ENCODE results near the gene LSM14A. TPM values are rescaled to one million over a fixed set of nuclear protein-coding genes. Genes with fewer than 3 reads are reported as not detected.

Gene LSM14A
- total RNA-seq, 4 donors from 2014 or later, result 68.4 to 117 (median 98.1) TPM

DNA sequence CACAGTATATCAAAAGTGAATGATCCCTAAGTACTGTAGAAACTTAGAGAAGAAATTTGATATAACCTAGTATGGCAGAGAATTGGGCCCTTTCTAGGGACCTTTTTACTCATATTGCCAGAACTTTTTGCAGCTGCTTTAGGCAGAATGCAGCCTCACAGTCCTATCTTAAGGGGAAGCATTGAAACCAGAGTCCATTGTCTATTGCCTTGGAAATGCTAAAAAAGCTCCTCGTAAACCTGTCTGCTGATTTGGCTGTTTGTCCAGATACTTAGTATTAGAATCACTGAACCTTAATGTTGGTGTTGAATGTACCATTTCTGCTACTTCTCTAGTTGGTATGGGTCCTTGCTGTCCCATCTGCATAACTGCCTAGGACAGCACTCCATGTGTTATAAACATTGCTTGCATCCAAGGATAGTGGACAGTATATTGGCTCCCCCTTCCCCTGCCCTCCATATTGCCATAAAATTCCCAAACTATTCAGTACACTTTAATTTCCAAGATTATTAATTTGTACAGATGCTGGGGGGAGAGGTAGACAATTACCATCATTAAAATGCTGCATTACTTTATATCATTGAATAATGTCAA lies 36.1 kb downstream of the LSM14A start:
- H3K27ac ChIP-seq, result no peak overlapping the region
- no peak for DNase-seq (ENCODE audit: low spot score in 2 of 2)
- no peaks in the 10 kb centered on the region for H3K9me3 ChIP-seq
- no peaks in the 10 kb centered on the region for H3K4me1 ChIP-seq
- no peak for TF ChIP-seq CTCF (IDR thresholded peaks at IDR 0.05)
- no peak for TF ChIP-seq EP300 (IDR thresholded peaks at IDR 0.05)
- TF ChIP-seq POLR2A (IDR thresholded peaks at IDR 0.05), result no peak
- H3K36me3 ChIP-seq, result peaks cover 7 to 82% (median 8%) of the 10 kb centered on the region in 3 donors
- no peak overlapping the region for H3K4me3 ChIP-seq
- 89 to 100% methylated on average over 1 of the region's 1 CpG for WGBS, 2 donors
- H3K27me3 ChIP-seq, result no peaks in the 10 kb centered on the region

- no peak overlapping the region for H3K4me3 ChIP-seq
- H3K36me3 ChIP-seq, result peaks cover 7 to 86% (median 8%) of the 10 kb centered on the region in 3 donors
- H3K9me3 ChIP-seq, result no peaks in the 10 kb centered on the region
- 70 to 90% methylated on average over 4 of the region's 4 CpGs for WGBS, 2 donors
- no peak overlapping the region for H3K27ac ChIP-seq
- TF ChIP-seq EP300 (IDR thresholded peaks at IDR 0.05) (no peak), CTCF (IDR thresholded peaks at IDR 0.05) (no peak), POLR2A (IDR thresholded peaks at IDR 0.05) (no peak)
- no peak for DNase-seq (ENCODE audit: low spot score in 2 of 2)
- no peaks in the 10 kb centered on the region for H3K27me3 ChIP-seq
- H3K4me1 ChIP-seq, result no peaks in the 10 kb centered on the region
Measured at GRCh38 chr19:34209726-34210125, 37.4 kb downstream of the LSM14A start.

DNA sequence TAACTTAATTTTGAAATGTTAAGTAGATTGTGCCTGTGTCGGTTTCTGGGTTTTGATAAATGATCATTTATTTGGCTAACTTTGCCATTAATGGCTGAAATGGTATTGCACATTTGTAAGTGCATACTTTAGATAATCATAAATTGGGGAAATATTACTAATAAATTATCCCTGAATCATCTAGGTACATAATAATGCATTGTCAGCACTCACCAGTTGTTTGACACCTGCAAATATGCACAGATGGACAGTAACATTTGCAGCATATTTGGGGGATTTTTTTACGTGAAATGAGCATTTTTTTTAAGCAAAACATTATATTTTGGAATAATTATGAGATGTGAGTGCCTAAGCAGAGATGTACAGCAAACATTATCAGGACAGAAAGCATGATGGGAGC lies 41.0 kb downstream of the LSM14A start:
- Histone ChIP-seq H3K27ac (no peak overlapping the region), H3K9me3 (no peaks in the 10 kb centered on the region), H3K36me3 (peaks cover 7 to 81% (median 8%) of the 10 kb centered on the region in 3 donors), H3K27me3 (no peaks in the 10 kb centered on the region), H3K4me3 (no peak overlapping the region), H3K4me1 (peaks cover 0 to 5% (median 0%) of the 10 kb centered on the region in 4 donors)
- WGBS, 2 donors, result 86 to 89% methylated on average over 2 of the region's 2 CpGs
- DNase-seq (ENCODE audit: low spot score in 2 of 2), result no peak
- TF ChIP-seq POLR2A (IDR thresholded peaks at IDR 0.05), result no peak

DNA sequence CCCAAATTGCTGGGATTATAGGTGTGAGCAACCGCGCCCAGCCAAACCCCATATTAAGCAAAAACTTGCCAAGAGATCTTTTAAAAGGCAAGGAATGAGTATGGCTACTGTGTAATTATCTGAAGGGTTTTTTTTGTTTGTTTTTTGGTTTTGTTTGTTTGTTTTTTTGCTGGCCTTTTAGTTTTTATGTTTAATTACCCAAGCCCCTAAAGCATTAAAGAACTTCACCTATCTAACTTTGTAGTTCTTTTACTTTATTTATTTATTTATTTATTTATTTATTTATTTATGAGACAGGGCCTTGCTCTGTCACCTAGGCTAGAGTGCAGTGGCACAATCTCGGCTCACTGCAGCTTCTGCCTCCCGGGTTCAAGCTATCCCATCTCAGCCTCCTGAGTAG lies 41.7 kb downstream of the LSM14A start:
- no peak for TF ChIP-seq POLR2A (IDR thresholded peaks at IDR 0.05)
- TF ChIP-seq CTCF (IDR thresholded peaks at IDR 0.05), result no peak
- no peak for TF ChIP-seq EP300 (IDR thresholded peaks at IDR 0.05)
- Histone ChIP-seq H3K4me3 (no peak overlapping the region), H3K4me1 (peaks cover 0 to 11% (median 0%) of the 10 kb centered on the region in 4 donors), H3K9me3 (no peaks in the 10 kb centered on the region), H3K27ac (no peak overlapping the region), H3K27me3 (no peaks in the 10 kb centered on the region), H3K36me3 (peaks cover 7 to 78% (median 8%) of the 10 kb centered on the region in 3 donors)
- no peak for DNase-seq (ENCODE audit: low spot score in 2 of 2)
- 96 to 99% methylated on average over 4 of the region's 4 CpGs for WGBS, 2 donors

DNA sequence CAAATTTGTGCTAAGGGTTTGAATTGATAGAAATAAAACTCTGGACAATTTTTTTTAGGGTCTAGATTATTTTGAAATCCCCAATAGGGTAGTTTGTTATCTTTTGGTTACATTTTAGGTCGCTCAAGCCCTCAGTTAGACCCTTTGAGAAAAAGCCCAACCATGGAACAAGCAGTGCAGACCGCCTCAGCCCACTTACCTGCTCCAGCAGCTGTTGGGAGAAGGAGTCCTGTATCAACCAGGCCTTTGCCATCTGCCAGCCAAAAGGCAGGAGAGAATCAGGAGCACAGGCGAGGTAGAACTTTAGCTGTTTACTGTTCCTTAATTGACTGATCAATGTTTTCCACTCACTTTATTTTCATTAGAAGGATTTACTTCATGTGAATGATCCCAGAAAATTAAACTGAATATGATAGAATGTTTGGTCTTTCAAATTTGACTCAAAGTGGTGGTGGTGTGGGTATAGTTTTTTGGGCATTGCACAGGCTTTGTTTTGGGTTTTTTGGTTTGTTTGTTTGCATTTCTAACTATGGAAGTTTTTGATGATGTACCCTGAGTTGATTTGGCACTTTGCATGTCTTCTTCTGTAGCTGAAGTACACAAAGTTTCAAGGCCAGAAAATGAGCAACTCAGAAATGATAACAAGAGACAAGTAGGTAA lies 42.8 kb downstream of the LSM14A start:
- Histone ChIP-seq H3K36me3 (peaks cover 7 to 78% (median 8%) of the 10 kb centered on the region in 3 donors), H3K9me3 (no peaks in the 10 kb centered on the region), H3K27me3 (no peaks in the 10 kb centered on the region), H3K4me1 (peaks cover 0 to 11% (median 0%) of the 10 kb centered on the region in 4 donors), H3K27ac (no peak overlapping the region), H3K4me3 (no peak overlapping the region)
- TF ChIP-seq CTCF (IDR thresholded peaks at IDR 0.05) (no peak), EP300 (IDR thresholded peaks at IDR 0.05) (no peak), POLR2A (IDR thresholded peaks at IDR 0.05) (no peak)
- no peak for DNase-seq (ENCODE audit: low spot score in 2 of 2)
- whole genome bisulfite sequencing, 2 donors, result 87 to 95% methylated on average over 3 of the region's 3 CpGs
